T-helper 2 cell treated with Interferon-gamma antibody and Interleukin-4, amounts not matched to agents 100 ng/mL and 5 ng/mL, for 36 hours (primary cell): ENCODE results near the gene PARD3. TPM values are rescaled to one million over a fixed set of nuclear protein-coding genes. Genes with fewer than 3 reads are reported as not detected.

ENCODE experiments used
- intact Hi-C: fragments of 100-400 bp; cut with micrococcal nuclease; formaldehyde crosslinking; loops from one replicate; pipeline ENCODE4 v1.15.1; 2023
- total RNA-seq: library from RNA; stranded (reverse); gene quantifications from 2 replicates; pipeline ENCODE4 v1.2.3, GENCODE V29; 2022

PARD3 gene
- total RNA-seq, 1 donor from 2014 or later = 0.64 TPM

DNA sequence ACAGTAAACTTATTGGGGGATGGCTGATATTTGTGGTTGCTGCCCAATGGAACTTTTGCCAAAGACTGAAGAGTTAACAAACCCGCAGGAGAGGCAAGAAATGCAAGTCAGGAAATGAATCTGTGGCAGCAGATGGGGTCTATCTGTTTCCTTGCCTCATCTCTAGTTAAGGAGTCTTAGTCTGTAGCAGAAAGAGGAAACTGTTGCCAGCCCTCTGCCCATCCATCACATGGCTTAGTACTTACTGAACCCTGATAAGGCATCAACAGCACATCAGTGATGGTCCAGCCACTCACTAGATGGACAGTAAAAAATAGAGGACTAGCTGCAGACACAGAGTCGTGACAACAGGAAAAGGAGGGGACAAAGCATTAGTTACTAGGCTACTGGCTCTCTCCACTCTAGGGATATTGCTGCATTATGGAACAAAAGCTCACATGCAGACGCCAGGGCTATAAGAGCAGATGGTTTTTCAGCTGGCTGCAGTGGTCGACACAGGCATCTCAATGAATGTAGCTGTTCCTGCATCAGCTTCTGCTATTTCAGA lies 614.7 kb downstream of the PARD3 start:
- intact Hi-C loops = no loop called here

DNA sequence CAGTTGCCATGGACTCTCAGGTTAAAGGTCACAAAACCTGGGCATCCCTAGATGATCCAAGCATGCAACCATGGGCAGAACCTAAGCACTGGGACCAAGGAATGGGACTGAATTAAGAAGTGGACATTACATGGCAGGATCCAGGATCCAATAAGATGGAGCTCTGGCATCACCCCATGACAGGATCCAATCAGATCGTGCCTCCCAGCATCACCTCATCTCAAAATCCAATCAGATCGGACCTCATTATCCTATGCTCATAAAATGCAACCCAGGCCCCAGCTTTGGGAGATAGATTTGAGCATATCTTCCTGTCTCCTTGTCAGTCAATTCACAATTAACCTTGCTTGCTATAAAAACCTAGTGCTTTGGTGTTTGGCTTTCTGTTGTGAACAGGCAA lies 616.1 kb downstream of the PARD3 start:
- intact Hi-C loops = no loop called here

GRCh38 chr10:34196058-34196433 lies 619.0 kb downstream of the PARD3 start:
- intact Hi-C loops = no loop called here

- intact Hi-C loops = no loop called here
Measured at GRCh38 chr10:34195364-34196057, 619.6 kb downstream of the PARD3 start.

GRCh38 chr10:34193931-34194626 lies 621.0 kb downstream of the PARD3 start:
- intact Hi-C loops = no loop called here

- intact Hi-C loops = no loop called here
Measured at GRCh38 chr10:34192646-34193045, 622.5 kb downstream of the PARD3 start.

DNA sequence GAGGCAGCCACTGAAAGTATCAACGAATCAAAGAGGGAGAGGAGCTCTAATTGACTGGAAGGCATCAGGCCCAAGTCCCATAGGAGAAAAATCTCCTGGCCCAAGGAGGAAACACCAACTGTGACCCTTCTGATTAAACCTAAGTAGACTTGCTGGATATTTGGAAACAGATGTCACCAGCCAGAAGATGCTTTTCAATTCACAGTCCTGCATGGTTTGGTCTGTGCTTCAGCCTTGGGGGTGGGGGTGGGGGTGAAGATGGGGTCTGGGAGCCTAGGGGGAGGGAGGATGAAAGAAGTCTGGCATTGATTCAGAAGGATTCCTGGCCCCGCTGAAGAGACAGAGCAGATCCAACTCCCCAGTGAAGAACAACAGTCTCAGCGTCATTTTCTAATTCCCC lies 623.7 kb downstream of the PARD3 start:
- intact Hi-C loops = no loop called here

DNA sequence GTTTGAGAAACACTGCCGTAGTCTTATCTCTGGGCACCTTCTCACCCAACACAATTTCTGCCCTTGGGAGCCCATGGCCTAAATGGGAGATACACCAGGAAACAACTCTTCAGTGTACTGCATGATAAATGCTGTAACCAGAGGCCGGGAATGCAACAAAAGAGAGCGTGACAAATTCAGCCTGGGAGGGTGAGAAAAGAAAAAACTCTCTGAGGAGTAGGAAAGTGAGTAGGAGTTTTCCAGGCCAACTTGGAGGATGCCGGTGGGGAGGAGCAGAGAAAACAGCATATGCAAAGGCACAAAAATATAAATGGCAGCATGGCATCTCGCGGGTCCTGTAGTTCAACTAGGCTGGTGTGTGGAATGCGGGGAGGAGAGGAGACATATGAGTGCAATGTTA lies 624.5 kb downstream of the PARD3 start:
- intact Hi-C loops = no loop called here

DNA sequence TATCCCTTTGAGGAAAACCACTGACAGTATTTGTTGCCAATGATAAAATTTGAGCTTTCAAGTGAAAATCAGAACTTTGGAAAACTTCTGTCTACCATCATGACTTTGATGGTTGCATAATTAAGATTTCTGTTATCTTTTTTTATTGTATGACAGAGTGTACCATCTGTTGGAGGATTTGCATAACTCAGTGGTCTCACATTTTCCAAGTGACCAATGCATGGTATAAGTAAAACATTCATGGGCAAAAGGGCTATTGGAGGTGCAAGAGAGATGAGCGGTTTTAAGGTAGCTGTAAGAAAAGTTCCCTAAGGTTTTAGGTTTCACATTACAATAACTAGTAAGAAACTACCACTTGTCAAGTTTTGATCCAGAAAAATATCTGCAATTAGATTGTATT lies 625.3 kb downstream of the PARD3 start:
- intact Hi-C loops = no loop called here

- intact Hi-C loops = no loop called here
Measured at GRCh38 chr10:34188221-34188620, 626.9 kb downstream of the PARD3 start.

- intact Hi-C loops = no loop called here
Measured at GRCh38 chr10:34187201-34187600, 627.9 kb downstream of the PARD3 start.

DNA sequence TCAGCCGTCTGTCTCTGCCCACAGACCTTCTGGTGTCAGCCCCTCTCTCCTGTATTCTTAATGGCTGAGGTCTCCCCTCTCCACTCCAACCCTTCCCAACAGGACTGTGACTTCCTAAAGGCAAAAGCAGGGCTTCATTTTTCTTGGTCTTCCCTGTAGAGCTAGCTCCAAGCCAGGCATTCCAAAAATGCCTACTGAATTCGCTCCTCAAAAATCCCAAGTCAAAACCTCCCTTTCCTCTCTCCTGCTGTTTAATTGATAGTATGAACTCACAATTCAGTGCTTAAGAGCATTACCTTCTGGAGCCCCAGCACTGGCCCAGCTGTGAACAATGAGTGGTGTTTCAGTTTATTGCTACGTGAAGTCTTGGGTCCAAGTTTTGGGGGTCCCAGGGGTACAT lies 628.4 kb downstream of the PARD3 start:
- intact Hi-C loops = no loop called here

- intact Hi-C loops = no loop called here
Measured at GRCh38 chr10:34185998-34186397, 629.1 kb downstream of the PARD3 start.

- intact Hi-C loops = no loop called here
Measured at GRCh38 chr10:34184939-34185386, 630.1 kb downstream of the PARD3 start.

GRCh38 chr10:34184397-34184796 lies 630.7 kb downstream of the PARD3 start:
- intact Hi-C loops = no loop called here

- intact Hi-C loops = no loop called here
Measured at GRCh38 chr10:34183016-34183796, 631.9 kb downstream of the PARD3 start.

GRCh38 chr10:34181553-34182300 lies 633.4 kb downstream of the PARD3 start:
- intact Hi-C loops = no loop called here

GRCh38 chr10:34180749-34181148 lies 634.3 kb downstream of the PARD3 start:
- intact Hi-C loops = no loop called here

DNA sequence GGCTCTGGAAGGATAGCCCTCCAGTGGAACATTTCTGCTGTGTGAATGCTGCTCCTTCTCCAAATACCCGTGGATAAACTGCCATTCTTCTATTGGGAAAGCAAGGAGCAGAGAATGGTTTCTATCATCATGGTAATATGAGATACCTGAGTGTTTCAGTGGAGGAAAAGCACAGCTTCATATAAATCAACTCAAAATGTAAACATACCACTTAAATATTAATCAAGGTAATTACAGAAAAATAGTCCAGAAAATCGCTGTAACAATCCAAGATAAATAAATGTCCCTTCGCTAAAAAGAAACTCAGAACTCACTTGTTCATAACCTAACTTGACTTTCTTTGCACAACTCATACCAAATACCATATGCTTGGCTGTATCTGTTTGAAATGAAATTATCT lies 635.8 kb downstream of the PARD3 start:
- intact Hi-C loops = no loop called here

GRCh38 chr10:34178756-34179155 lies 636.3 kb downstream of the PARD3 start:
- intact Hi-C loops = no loop called here

GRCh38 chr10:34178196-34178595 lies 636.9 kb downstream of the PARD3 start:
- intact Hi-C loops = no loop called here
